A549 (cell line): ENCODE measurements around the gene TRDN. TPM values are rescaled to one million over a fixed set of nuclear protein-coding genes. Genes with fewer than 3 reads are reported as not detected.
"Not testable (repeated sequence)": the region's sequence is repeated elsewhere in the genome, so short reads cannot be mapped to it uniquely, and the experiment has no call there.

Source experiments
- ATAC-seq, 2 experiments: fragments of 200-7000 bp in 1 of 2; fragments of >200 bp in 1 of 2; cut with Nextera tagmentation in 1 of 2; cut with Tn5 transposase in 1 of 2; 3 replicates each; pipeline versions ENCODE4 v1.8.0 to v1.9.1; 2018 to 2020; ENCODE audit warnings: mild to moderate bottlenecking in 1 of 2, moderate library complexity in 1 of 2
- CTCF ChIA-PET: fragments of 300-600 bp; sonication (Branson Sonifier 250); formaldehyde crosslinking; extraction: SDS; loops from one replicate; lab custom pipeline; 2021; ENCODE audit warnings: antibody characterized with exemption, inconsistent platforms; lab: Yijun Ruan, JAX
- POLR2A ChIA-PET: fragments of 350-600 bp; formaldehyde crosslinking; extraction: SDS; loops from one replicate; lab custom pipeline; 2021; ENCODE audit warnings: antibody characterized with exemption, inconsistent platforms; lab: Yijun Ruan, JAX
- DNase-seq, 2 experiments: peaks; one replicate each; pipeline versions ENCODE4 v3.0.0 to v3.0.0-alpha.2; 2011 to 2016; ENCODE audit warnings: low read depth in 1 of 2, low spot score in 1 of 2
- FAIRE-seq: peaks from 2 replicates; lab custom pipeline; 2011; peaks lifted over from hg19 to GRCh38; lab: Jason Lieb, UNC
- H3K27ac ChIP-seq, 2 experiments: fragments of >200 bp; sonication (Bioruptor Twin); formaldehyde crosslinking; 3 replicates each; pipeline ENCODE4 v1.5.1; 2016 to 2017
- H3K4me1 ChIP-seq: fragments of >200 bp; sonication (Bioruptor Twin); formaldehyde crosslinking; 3 replicates; pipeline ENCODE4 v1.6.1; 2016
- H3K4me2 ChIP-seq: fragments of >200 bp; sonication (Bioruptor Twin); formaldehyde crosslinking; 3 replicates; pipeline ENCODE4 v1.6.1; 2016
- H3K4me3 ChIP-seq: fragments of >200 bp; sonication (Bioruptor Twin); formaldehyde crosslinking; 3 replicates; pipeline ENCODE4 v1.5.1; 2016
- H3K9me3 ChIP-seq: fragments of >200 bp; sonication (Bioruptor Twin); formaldehyde crosslinking; 3 replicates; pipeline ENCODE4 v1.6.1; 2016
- BCL3 ChIP-seq: fragments of >200 bp; sonication (Bioruptor Twin); formaldehyde crosslinking; IDR thresholded peaks from 3 replicates; pipeline ENCODE4 v1.6.1; 2016
- CEBPB ChIP-seq, 2 experiments: fragments of >200 bp in 1 of 2; sonication (Bioruptor Twin) in 1 of 2; formaldehyde crosslinking in 1 of 2; IDR thresholded peaks; 2 replicates each; pipeline ENCODE4 v1.6.1; 2012 to 2016
- CHD2 ChIP-seq: fragments of 150-350 bp; IDR thresholded peaks from 2 replicates; pipeline ENCODE4 v1.6.1; 2014; ENCODE audit warnings: low read length; ENCODE audit not compliant: partially characterized antibody
- CHD4 ChIP-seq: fragments of 200-600 bp; sonication (generic); IDR thresholded peaks from 2 replicates; pipeline ENCODE4 v1.6.1; 2016; ENCODE audit warnings: antibody characterized with exemption, mild to moderate bottlenecking, borderline replicate concordance
- HDAC2 ChIP-seq: fragments of 200-600 bp; sonication (generic); IDR thresholded peaks from 2 replicates; pipeline ENCODE4 v1.6.1; 2016
- HEYL ChIP-seq: fragments of 250-450 bp; sonication (Bioruptor Pico); IDR thresholded peaks from 2 replicates; pipeline ENCODE4 v1.8.0; 2021; ENCODE audit warnings: mild to moderate bottlenecking, moderate library complexity
- HOXB5 ChIP-seq: fragments of 250-450 bp; sonication (Bioruptor Pico); IDR thresholded peaks from 2 replicates; pipeline ENCODE4 v1.5.0; 2020; ENCODE audit warnings: mild to moderate bottlenecking, moderate library complexity
- JUN ChIP-seq, 2 experiments: fragments of >200 bp; sonication (Bioruptor Twin); formaldehyde crosslinking; IDR thresholded peaks; 2 replicates in 1 of 2; 3 replicates in 1 of 2; pipeline ENCODE4 v1.6.1; 2016 to 2017
- JUNB ChIP-seq: fragments of >200 bp; sonication (Bioruptor Twin); formaldehyde crosslinking; IDR thresholded peaks from 2 replicates; pipeline ENCODE4 v1.6.1; 2016
- KDM5A ChIP-seq: fragments of 200-600 bp; sonication (generic); IDR thresholded peaks from 2 replicates; pipeline ENCODE4 v1.6.1; 2016; ENCODE audit warnings: antibody characterized with exemption, mild to moderate bottlenecking
- MAFK ChIP-seq: fragments of 450-650 bp; IDR thresholded peaks from 2 replicates; pipeline ENCODE4 v1.6.1; 2014; ENCODE audit not compliant: partially characterized antibody
- NFE2L2 ChIP-seq: fragments of 150-350 bp; conservative IDR thresholded peaks from 2 replicates; pipeline ENCODE4 v1.6.1; 2014; ENCODE audit warnings: low read length
- POLR2A ChIP-seq: IDR thresholded peaks from 2 replicates; pipeline ENCODE4 v1.6.1; 2012; ENCODE audit warnings: mild to moderate bottlenecking, low read length
- RCOR1 ChIP-seq: fragments of 150-350 bp; IDR thresholded peaks from 2 replicates; pipeline ENCODE4 v1.6.1; 2014; ENCODE audit warnings: antibody characterized with exemption, low read length, low read depth
- RFX5 ChIP-seq: fragments of 450-650 bp; IDR thresholded peaks from 2 replicates; pipeline ENCODE4 v1.7.1; 2014; ENCODE audit warnings: antibody characterized with exemption, mild to moderate bottlenecking, moderate library complexity
- RNF2 ChIP-seq: fragments of 200-600 bp; sonication (generic); IDR thresholded peaks from 2 replicates; pipeline ENCODE4 v1.6.1; 2016; ENCODE audit warnings: low read depth, mild to moderate bottlenecking, antibody characterized with exemption, moderate library complexity, borderline replicate concordance
- SMC3 ChIP-seq: fragments of >200 bp; sonication (Bioruptor Twin); formaldehyde crosslinking; IDR thresholded peaks from 3 replicates; pipeline ENCODE4 v1.6.1; 2018; ENCODE audit warnings: inconsistent platforms
- SREBF2 ChIP-seq: fragments of 450-650 bp; IDR thresholded peaks from 2 replicates; pipeline ENCODE4 v1.6.1; 2014; ENCODE audit warnings: mild to moderate bottlenecking, moderate library complexity
- TP53 ChIP-seq: fragments of 250-450 bp; sonication (Bioruptor Pico); IDR thresholded peaks from 2 replicates; pipeline ENCODE4 v1.5.0; 2021; ENCODE audit warnings: mild to moderate bottlenecking, moderate library complexity
- ZSCAN20 ChIP-seq: fragments of 250-450 bp; sonication (Bioruptor Pico); IDR thresholded peaks from 2 replicates; pipeline ENCODE4 v1.8.0; 2022; ENCODE audit warnings: mild to moderate bottlenecking, moderate library complexity
- WGBS: methylation state at CpG from one replicate; pipeline ENCODE4 v1.1.6; 2017; ENCODE audit errors: missing lambda C conversion rate; 5-methylcytosine and 5-hydroxymethylcytosine counted together
- polyA plus RNA-seq, 4 experiments: library from polyadenylated mRNA; depleted of rRNA in 3 of 4; stranded (reverse); fragments of >200 nt; fragmentation: RNase III in 1 of 4; extraction: RNeasy Plus Mini Kit Qiagen cat#74134 plus additional on column Dnase treatment in 1 of 4; gene quantifications; 2 replicates in 3 of 4; 3 replicates in 1 of 4; pipeline ENCODE4 v1.2.3, GENCODE V29; 2011 to 2017
- TF ChIP-seq, protein P1 (sequence below): fragments of 450-650 bp; IDR thresholded peaks from 2 replicates; pipeline ENCODE4 v1.6.1; 2014; ENCODE audit warnings: antibody characterized with exemption
- TF ChIP-seq, protein P2 (sequence below): IDR thresholded peaks from 2 replicates; pipeline ENCODE4 v1.6.1; 2012
- TF ChIP-seq, protein P3 (sequence below): fragments of 250-450 bp; sonication (Bioruptor Pico); IDR thresholded peaks from 2 replicates; pipeline ENCODE4 v1.5.0; 2020; ENCODE audit warnings: low read depth, mild to moderate bottlenecking, moderate library complexity

Gene TRDN
- polyA plus RNA-seq, 2 of the 4 experiments (the other 2 are of a cell fraction), result not detected

DNA sequence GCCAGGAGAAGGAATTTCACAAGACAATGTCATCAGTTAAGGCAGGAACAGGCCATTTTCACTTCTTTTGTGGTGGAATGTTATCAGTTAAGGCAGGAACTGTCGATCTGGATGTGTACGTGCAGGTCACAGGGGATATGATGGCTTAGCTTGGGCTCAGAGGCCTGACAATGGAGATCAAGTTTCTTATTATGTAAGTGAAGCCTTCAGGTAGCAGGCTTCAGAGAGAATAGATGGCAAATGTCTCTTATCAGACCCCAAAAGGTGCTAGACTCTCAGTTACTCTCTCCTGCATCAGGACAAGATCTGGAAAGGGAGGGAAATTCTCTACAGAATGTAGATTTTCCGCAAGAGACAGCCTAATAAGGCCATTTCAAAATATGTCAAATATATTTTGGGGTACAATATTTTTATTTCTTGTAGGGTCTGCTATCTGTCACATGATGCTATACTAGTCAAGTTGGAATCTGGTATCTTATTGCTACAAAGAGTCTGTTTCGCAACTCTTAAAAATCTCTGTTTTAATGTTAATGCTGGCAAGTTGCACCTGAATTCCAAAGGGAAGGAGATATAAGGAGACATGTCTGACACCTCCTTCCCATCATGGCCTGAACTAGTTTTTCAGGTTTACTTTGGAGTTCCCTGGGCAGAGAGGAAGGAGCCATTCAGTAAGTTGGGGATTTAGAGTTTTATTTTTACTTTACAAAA lies 48.8 kb downstream of the TRDN start:
- FAIRE-seq, result no peak
- ChIA-PET CTCF (interaction anchor here (1.0 kb wide), 1 partner anchor 69 kb away, joined by 4 read pairs; no protein-coding TSS in a partner anchor), POLR2A (no interaction called here)
- 61% methylated on average over 4 of the region's 4 CpGs for WGBS
- Histone ChIP-seq H3K4me1 (no peaks in the 10 kb centered on the region), H3K9me3 (no peaks in the 10 kb centered on the region), H3K4me3 (no peak overlapping the region), H3K4me2 (no peak overlapping the region), H3K27ac (no peak overlapping the region)
- DNase-seq, result no peak
- no peak for ATAC-seq
- TF ChIP-seq POLR2A (no peak), CHD4 (no peak), HDAC2 (no peak), SREBF2 (no peak), SMC3 (no peak), RFX5 (no peak)

DNA sequence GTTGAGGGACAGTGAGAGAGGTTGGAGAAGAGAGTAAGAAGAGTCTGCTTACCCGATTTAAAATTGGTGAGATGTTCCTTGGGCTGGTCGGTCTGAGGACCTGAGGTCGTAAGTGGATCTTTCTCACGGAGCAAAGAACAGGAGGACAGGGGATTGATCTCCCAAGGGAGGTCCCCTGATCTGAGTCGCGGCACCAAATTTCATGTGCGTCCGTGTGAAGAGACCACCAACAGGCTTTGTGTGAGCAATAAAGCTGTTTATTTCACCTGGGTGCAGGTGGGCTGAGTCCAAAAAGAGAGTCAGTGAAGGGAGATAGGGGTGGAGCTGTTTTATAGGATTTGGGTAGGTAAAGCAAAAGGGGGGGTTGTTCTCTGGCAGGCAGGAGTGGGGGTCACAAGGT lies 49.3 kb downstream of the TRDN start:
- H3K4me3 ChIP-seq, DNase-seq, ATAC-seq, H3K27ac ChIP-seq, CTCF ChIA-PET, POLR2A ChIA-PET, H3K9me3 ChIP-seq, H3K4me1 ChIP-seq, H3K4me2 ChIP-seq, FAIRE-seq: not testable (repeated sequence)
- WGBS, result 76% methylated on average over 8 of the region's 8 CpGs

DNA sequence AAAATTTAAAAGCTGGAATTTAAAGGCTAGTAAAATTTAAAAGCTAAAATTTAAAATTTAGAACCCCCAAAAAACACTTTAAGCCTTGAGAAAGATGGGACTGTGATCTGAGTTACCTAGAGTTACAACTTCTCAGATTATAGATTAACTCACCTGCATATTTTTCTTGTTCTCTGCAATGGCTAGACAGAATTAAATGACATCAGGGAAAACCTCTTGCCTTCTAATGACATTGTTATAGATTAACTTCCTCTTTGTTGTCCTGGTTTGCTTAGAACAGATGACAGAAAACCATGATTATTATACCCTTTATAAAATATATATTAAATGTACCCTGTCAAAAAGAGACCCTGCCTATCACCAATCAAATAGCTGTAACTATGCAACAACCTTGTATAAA lies 56.4 kb downstream of the TRDN start:
- Histone ChIP-seq H3K4me2 (no peak overlapping the region), H3K4me3 (no peak overlapping the region), H3K27ac (no peak overlapping the region), H3K9me3 (no peaks in the 10 kb centered on the region), H3K4me1 (no peaks in the 10 kb centered on the region)
- DNase-seq, result no peak
- TF ChIP-seq ZSCAN20 (CRISPR knock-in tag) (no peak), NFE2L2 (no peak), MAFK (no peak), RCOR1 (no peak), BCL3 (no peak), KDM5A (no peak), CHD2 (no peak), JUNB (no peak), JUN (IDR thresholded peaks at IDR 0.05) (no peak)
- TF ChIP-seq, protein P1, sequence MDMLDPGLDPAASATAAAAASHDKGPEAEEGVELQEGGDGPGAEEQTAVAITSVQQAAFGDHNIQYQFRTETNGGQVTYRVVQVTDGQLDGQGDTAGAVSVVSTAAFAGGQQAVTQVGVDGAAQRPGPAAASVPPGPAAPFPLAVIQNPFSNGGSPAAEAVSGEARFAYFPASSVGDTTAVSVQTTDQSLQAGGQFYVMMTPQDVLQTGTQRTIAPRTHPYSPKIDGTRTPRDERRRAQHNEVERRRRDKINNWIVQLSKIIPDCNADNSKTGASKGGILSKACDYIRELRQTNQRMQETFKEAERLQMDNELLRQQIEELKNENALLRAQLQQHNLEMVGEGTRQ, result no peak
- TF ChIP-seq, protein P2, sequence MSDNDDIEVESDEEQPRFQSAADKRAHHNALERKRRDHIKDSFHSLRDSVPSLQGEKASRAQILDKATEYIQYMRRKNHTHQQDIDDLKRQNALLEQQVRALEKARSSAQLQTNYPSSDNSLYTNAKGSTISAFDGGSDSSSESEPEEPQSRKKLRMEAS, result no peak
- TF ChIP-seq, protein P3, sequence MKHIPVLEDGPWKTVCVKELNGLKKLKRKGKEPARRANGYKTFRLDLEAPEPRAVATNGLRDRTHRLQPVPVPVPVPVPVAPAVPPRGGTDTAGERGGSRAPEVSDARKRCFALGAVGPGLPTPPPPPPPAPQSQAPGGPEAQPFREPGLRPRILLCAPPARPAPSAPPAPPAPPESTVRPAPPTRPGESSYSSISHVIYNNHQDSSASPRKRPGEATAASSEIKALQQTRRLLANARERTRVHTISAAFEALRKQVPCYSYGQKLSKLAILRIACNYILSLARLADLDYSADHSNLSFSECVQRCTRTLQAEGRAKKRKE (CRISPR knock-in tag), result no peak
- no peak for ATAC-seq
- FAIRE-seq, result no peak
- POLR2A ChIA-PET, result no interaction called here
- CTCF ChIA-PET, result no interaction called here

DNA sequence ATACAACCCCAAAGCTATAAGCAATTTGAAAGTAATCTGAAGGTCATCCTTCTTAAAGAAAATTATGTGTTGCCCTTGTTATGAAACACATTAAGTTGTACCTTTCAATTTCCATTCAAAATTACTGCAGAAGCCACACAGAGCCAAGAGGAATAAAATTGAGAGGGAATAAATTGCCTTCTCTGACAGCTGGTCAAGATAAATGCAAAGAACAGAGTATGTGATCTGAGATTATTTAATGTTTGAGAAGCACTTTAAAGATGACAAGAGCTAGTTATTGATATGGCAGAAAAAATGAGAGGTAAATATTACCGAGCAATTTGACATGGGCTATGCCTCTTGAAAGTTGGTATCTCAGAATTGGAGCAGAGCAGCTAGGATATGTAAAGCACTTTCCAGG lies 61.6 kb downstream of the TRDN start:
- FAIRE-seq (no peak), ATAC-seq (no peak)
- Histone ChIP-seq H3K4me1 (no peaks in the 10 kb centered on the region), H3K4me2 (no peak overlapping the region), H3K9me3 (no peaks in the 10 kb centered on the region)
- POLR2A ChIA-PET, result no interaction called here
- WGBS, result 85% methylated on average over 1 of the region's 1 CpG
- TF ChIP-seq HOXB5 (CRISPR knock-in tag) (no peak), RCOR1 (no peak), HEYL (CRISPR knock-in tag) (no peak), RNF2 (no peak), CEBPB (IDR thresholded peaks at IDR 0.05) (no peak), TP53 (CRISPR knock-in tag) (no peak)
- TF ChIP-seq, protein P1, result no peak
- TF ChIP-seq, all 56 proteins: peak for 0
- no peak for DNase-seq
- CTCF ChIA-PET, result no interaction called here
- Histone ChIP-seq H3K4me3 (no peak overlapping the region), H3K27ac (no peak overlapping the region)
